Cardiac septum (tissue), 1 donor: ENCODE measurements around the gene FUOM. TPM values are rescaled to one million over a fixed set of nuclear protein-coding genes. Genes with fewer than 3 reads are reported as not detected.

Source experiments
- DNase-seq: peaks from one replicate; pipeline ENCODE4 v3.0.0-alpha.2; 2020; ENCODE audit warnings: low spot score
- intact Hi-C: fragments of 100-400 bp; cut with DNase I; formaldehyde crosslinking; loops from one replicate; pipeline ENCODE4 v1.14.0; 2022
- microRNA-seq: library from miRNA; unstranded; fragments of <30 nt; microRNA quantifications from one replicate; pipeline ENCODE4 v1.2.0, GENCODE V29; 2020
- total RNA-seq: library from RNA; stranded (reverse); fragmentation: NEBNext Ultra II Directional; extraction: Animal tissue kit (Norgen Biotek cat#: 25700); gene quantifications from one replicate; pipeline ENCODE4 v1.2.1, GENCODE V29; 2021
- donor health status: DM: no; HTN: no; CAD: no.

The FUOM gene
- total RNA-seq, 1 donor from 2014 or later: 6.1 TPM

- DNase-seq: peak; percentile 84
- intact Hi-C loops: loop anchor here (5.0 kb wide), 2 partner anchors 46 to 64 kb away; partner anchors contain the start of gene ECHS1
Observed at GRCh38 chr10:133307776-133308420, 49.9 kb downstream of the FUOM start.

DNA sequence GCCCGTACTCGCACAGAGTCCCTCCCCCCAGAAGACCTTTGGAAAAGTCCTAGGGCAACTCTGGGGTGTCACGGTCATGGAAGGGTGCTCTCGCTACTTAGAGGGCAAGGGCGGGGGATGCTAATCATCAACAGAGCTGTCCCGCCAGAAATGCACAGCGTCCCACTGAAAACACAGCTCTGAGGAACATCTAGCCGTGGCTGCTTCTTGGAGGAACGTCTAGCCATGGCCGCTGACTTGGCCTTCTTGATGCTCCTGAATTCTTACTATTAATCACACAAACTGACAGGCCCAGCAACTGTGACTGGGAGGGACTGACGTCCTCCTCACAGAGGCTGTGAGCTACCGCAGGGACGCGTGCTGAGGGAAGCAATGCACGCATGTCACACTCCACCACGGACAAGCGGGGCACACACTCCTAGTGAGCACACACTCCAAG lies 50.9 kb downstream of the FUOM start:
- DNase-seq: no peak
- intact Hi-C loops: loop anchor here (5.0 kb wide), 2 partner anchors 45 to 65 kb away; partner anchors contain the start of gene ECHS1

GRCh38 chr10:133306097-133306476 lies 51.7 kb downstream of the FUOM start:
- DNase-seq: no peak
- intact Hi-C loops: loop anchor here (5.0 kb wide), 2 partner anchors 44 to 66 kb away; partner anchors contain the start of gene ECHS1

Small RNAs within 50 kb of the gene (microRNA-seq; reads per million reads assigned to microRNA genes)
- not detected for gene MIR3944

Other genes starting within 250 kb of the FUOM start
- 0.05 TPM for gene KNDC1, start 197.8 kb downstream of the FUOM start, total RNA-seq
- gene UTF1, start 127.8 kb downstream of the FUOM start, total RNA-seq: not detected
- 0.40 TPM for gene VENTX, start 120.2 kb downstream of the FUOM start, total RNA-seq
- 4.3 TPM for gene ADAM8, start 81.2 kb downstream of the FUOM start, total RNA-seq
- 39.4 TPM for gene TUBGCP2, start 49.1 kb downstream of the FUOM start, total RNA-seq
- 34.4 TPM for gene ZNF511, start 49.1 kb downstream of the FUOM start, total RNA-seq
- not detected for gene CALY, start 21.1 kb downstream of the FUOM start, total RNA-seq
- not detected for gene PRAP1, start 10.6 kb downstream of the FUOM start, total RNA-seq
- gene ECHS1, start 15.3 kb upstream of the FUOM start, total RNA-seq: 152 TPM
- gene PAOX, start 21.2 kb upstream of the FUOM start, total RNA-seq: 2.9 TPM
- 21.6 TPM for gene MTG1, start 36.1 kb upstream of the FUOM start, total RNA-seq
- not detected for gene SPRN, start 66.6 kb upstream of the FUOM start, total RNA-seq
- gene SCART1, start 95.9 kb upstream of the FUOM start, total RNA-seq: 1.0 TPM
- 2.2 TPM for gene CYP2E1, start 169.3 kb upstream of the FUOM start, total RNA-seq
- 0.51 TPM for gene SYCE1, start 207.6 kb upstream of the FUOM start, total RNA-seq